T-cell (primary cell): ENCODE data around the gene TIMM10B. TPM values are rescaled to one million over a fixed set of nuclear protein-coding genes. Genes with fewer than 3 reads are reported as not detected.

ENCODE experiments used
- ATAC-seq, 4 experiments: fragments of 200-7000 bp in 3 of 4; fragments of 150-1000 bp in 1 of 4; cut with Tn5 transposase; replicated peaks in 1 of 4; 1 replicate in 3 of 4; 2 replicates in 1 of 4; pipeline ENCODE4 v1.10.0; 2021; ENCODE audit warnings: moderate library complexity in 3 of 4, mild to moderate bottlenecking in 2 of 4, moderate number of reproducible peaks in 1 of 4
- CTCF ChIA-PET, 2 donors: fragments of 300-600 bp; sonication (Branson Sonifier 250); formaldehyde crosslinking; loops; one replicate each; lab custom pipeline; 2022; ENCODE audit warnings: antibody characterized with exemption in 2 of 2; lab: Charles Lee
- POLR2A ChIA-PET, 2 donors: fragments of 300-600 bp; sonication (Branson Sonifier 250); formaldehyde crosslinking; loops; one replicate each; lab custom pipeline; 2022; ENCODE audit warnings: antibody characterized with exemption in 2 of 2; lab: Charles Lee
- DNase-seq, 35 experiments: peaks; one replicate each; pipeline versions ENCODE4 v3.0.0 to v3.0.0-alpha.2; 2013 to 2023
- H3K27ac ChIP-seq: one replicate; pipeline ENCODE4 v1.5.1; 2013; ENCODE audit warnings: low read length
- H3K27me3 ChIP-seq, 2 experiments: replicated peaks in 1 of 2; 1 replicate in 1 of 2; 2 replicates in 1 of 2; pipeline versions ENCODE4 v1.6.1 to v1.7.0; 2013; ENCODE audit warnings: low read length in 1 of 2, mixed read lengths in 1 of 2; ENCODE audit not compliant: control insufficient read depth in 2 of 2, insufficient read depth in 2 of 2; ENCODE audit errors: extremely low read depth in 1 of 2
- H3K36me3 ChIP-seq, 2 donors: 1 replicate in 1 of 2; 2 replicates in 1 of 2; pipeline versions ENCODE4 v1.6.1 to v1.7.0; 2013; ENCODE audit warnings: low read length in 1 of 2; ENCODE audit not compliant: control insufficient read depth in 2 of 2, insufficient read depth in 1 of 2; ENCODE audit errors: extremely low read depth in 1 of 2
- H3K4me1 ChIP-seq, 2 experiments: 1 replicate in 1 of 2; 2 replicates in 1 of 2; pipeline versions ENCODE4 v1.6.1 to v1.7.0; 2013; ENCODE audit warnings: low read length in 2 of 2, mixed read lengths in 1 of 2; ENCODE audit not compliant: insufficient read depth in 2 of 2, control insufficient read depth in 1 of 2; ENCODE audit errors: extremely low read depth in 1 of 2
- H3K4me3 ChIP-seq, 2 donors: 1 replicate in 1 of 2; 2 replicates in 1 of 2; pipeline versions ENCODE4 v1.5.1 to v1.7.0; 2013; ENCODE audit warnings: mild to moderate bottlenecking in 2 of 2, low read length in 1 of 2, moderate library complexity in 1 of 2; ENCODE audit not compliant: control insufficient read depth in 1 of 2; ENCODE audit errors: extremely low read depth in 1 of 2
- H3K9me3 ChIP-seq: 2 replicates; pipeline ENCODE4 v1.7.0; 2013
- H3K27ac Mint-ChIP-seq, 2 donors: one replicate each; pipeline ENCODE4 v1.8.0; 2020 to 2021; ENCODE audit warnings: mild to moderate bottlenecking in 2 of 2, mixed read lengths in 2 of 2
- H3K27me3 Mint-ChIP-seq, 2 donors: one replicate each; pipeline ENCODE4 v1.8.0; 2021 to 2022; ENCODE audit warnings: mixed read lengths in 2 of 2
- H3K36me3 Mint-ChIP-seq: one replicate; pipeline ENCODE4 v1.8.0; 2021; ENCODE audit warnings: mixed read lengths
- H3K4me1 Mint-ChIP-seq, 3 donors: one replicate each; pipeline ENCODE4 v1.8.0; 2020 to 2022; ENCODE audit warnings: mixed read lengths in 3 of 3, mild to moderate bottlenecking in 1 of 3
- H3K4me3 Mint-ChIP-seq, 3 donors: one replicate each; pipeline ENCODE4 v1.8.0; 2020 to 2022; ENCODE audit warnings: mild to moderate bottlenecking in 3 of 3, mixed read lengths in 3 of 3, moderate library complexity in 3 of 3
- H3K9me3 Mint-ChIP-seq, 3 donors: one replicate each; pipeline ENCODE4 v1.8.0; 2020 to 2022; ENCODE audit warnings: mixed read lengths in 3 of 3
- WGBS: methylation state at CpG from one replicate; pipeline ENCODE4 v1.1.5; 2013; ENCODE audit warnings: missing lambda C conversion rate; ENCODE audit not compliant: insufficient coverage; 5-methylcytosine and 5-hydroxymethylcytosine counted together
- total RNA-seq, 35 experiments: library from RNA in 6 of 35; stranded (reverse) in 6 of 35; fragments of 120-200 nt in 1 of 35; gene quantifications; one replicate each; pipeline versions ENCODE4 v1.2.1 to v1.2.4 and lab custom pipeline; 2013 to 2026

The TIMM10B gene
- total RNA-seq, 5 donors from 2014 or later (not counting 1 experiment from before 2014, with no cell fraction given), result 49.3 to 64.0 (median 57.6) TPM

DNA sequence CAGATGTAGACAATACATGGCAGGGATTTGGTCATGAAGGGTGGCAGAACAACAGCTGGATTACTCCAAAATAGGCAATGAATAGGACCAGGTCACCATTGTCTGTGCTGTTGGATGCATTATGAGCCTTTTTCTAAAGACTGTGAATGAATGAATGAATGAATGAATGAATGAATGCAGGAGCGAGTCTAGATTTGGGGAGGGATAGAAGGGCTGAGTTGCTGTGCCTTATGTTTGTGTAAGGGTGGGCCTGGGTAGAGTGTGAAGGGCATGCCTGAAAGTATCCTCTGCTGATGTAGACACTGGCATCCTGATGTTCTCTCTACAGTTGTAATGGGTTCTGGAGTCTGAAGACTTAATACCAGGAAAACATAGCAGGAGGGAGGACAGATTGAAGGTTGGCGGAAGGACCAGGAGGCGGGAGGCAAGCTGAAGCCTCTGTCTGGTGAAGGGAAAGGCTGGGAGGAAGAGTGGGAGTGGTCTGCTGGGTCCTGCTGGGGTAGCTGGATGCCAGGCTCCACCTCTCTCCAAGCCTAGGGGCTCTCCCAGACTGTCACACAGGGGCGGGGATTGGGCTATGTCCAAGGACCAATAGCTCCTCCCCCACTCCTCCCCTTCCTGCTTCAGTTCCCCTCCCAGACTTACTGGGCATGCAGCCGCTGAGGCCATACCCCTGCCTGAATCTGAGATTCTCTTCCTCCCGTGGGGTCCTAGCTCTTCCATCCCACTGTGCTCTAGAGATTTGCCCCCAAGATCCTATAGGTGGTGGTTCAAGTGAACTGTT is 12.4 kb upstream of the TIMM10B start:
- H3K36me3 ChIP-seq, result peaks cover 0 to 8% of the 10 kb centered on the region in 2 donors
- no peak overlapping the region for H3K4me3 Mint-ChIP-seq
- H3K27ac Mint-ChIP-seq, result no peak overlapping the region
- no peaks in the 10 kb centered on the region for H3K9me3 Mint-ChIP-seq
- H3K36me3 Mint-ChIP-seq, result peaks cover 20% of the 10 kb centered on the region
- H3K4me3 ChIP-seq, result no peak overlapping the region
- peaks cover 15 to 22% (median 17%) of the 10 kb centered on the region in 3 donors for H3K4me1 Mint-ChIP-seq
- no peak overlapping the region for H3K27ac ChIP-seq
- H3K27me3 Mint-ChIP-seq, result no peaks in the 10 kb centered on the region
- peaks cover 7 to 12% of the 10 kb centered on the region in 2 experiments for H3K4me1 ChIP-seq
- peak in 1 of 35 experiments; percentile 20 for DNase-seq
- no CpG with 5 or more reads among the region's 6 CpGs for WGBS
- no peaks in the 10 kb centered on the region for H3K9me3 ChIP-seq
- peaks cover 0 to 3% of the 10 kb centered on the region in 2 experiments for H3K27me3 ChIP-seq
- ChIA-PET POLR2A (no interaction called here), CTCF (interaction anchor here in 1 of 2 donors (2.2 kb wide), 1 partner anchor 90 kb away, joined by 10 read pairs; no protein-coding TSS in a partner anchor)
- no peak for ATAC-seq

DNA sequence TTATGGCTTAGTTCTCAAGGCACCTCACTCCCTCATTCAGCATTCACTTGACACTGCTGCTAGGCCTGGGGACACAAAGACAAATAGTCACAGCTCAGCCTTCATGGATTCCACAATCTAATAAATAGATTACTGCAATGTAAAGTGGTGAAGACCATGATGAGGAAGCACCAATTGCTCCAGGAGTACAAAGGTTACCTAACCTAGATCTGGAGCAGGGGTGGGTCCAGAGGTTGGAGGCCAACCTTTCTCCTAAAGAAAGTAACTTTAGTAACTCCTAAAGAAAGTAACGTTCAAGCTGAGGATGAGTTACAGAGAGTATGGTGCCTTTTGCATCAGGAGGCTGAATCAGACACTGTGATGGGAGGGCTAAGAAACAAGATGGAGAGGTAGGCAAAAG is 11.7 kb upstream of the TIMM10B start:
- DNase-seq (no peak), ATAC-seq (no peak)
- ChIA-PET POLR2A (no interaction called here), CTCF (interaction anchor here in 1 of 2 donors (2.2 kb wide), 1 partner anchor 91 kb away, joined by 10 read pairs; no protein-coding TSS in a partner anchor)
- H3K4me3 Mint-ChIP-seq, result no peak overlapping the region
- Histone ChIP-seq H3K4me1 (peaks cover 11 to 18% of the 10 kb centered on the region in 2 experiments), H3K27me3 (peaks cover 0 to 3% of the 10 kb centered on the region in 2 experiments), H3K27ac (no peak overlapping the region), H3K36me3 (peaks cover 0 to 8% of the 10 kb centered on the region in 2 donors), H3K9me3 (no peaks in the 10 kb centered on the region), H3K4me3 (no peak overlapping the region)
- no peaks in the 10 kb centered on the region for H3K9me3 Mint-ChIP-seq
- peaks cover 19 to 22% (median 22%) of the 10 kb centered on the region in 3 donors for H3K4me1 Mint-ChIP-seq
- H3K27me3 Mint-ChIP-seq, result no peaks in the 10 kb centered on the region
- WGBS, result 100% methylated on average over 1 of the region's 1 CpG
- no peak overlapping the region for H3K27ac Mint-ChIP-seq
- H3K36me3 Mint-ChIP-seq, result peaks cover 13% of the 10 kb centered on the region

DNA sequence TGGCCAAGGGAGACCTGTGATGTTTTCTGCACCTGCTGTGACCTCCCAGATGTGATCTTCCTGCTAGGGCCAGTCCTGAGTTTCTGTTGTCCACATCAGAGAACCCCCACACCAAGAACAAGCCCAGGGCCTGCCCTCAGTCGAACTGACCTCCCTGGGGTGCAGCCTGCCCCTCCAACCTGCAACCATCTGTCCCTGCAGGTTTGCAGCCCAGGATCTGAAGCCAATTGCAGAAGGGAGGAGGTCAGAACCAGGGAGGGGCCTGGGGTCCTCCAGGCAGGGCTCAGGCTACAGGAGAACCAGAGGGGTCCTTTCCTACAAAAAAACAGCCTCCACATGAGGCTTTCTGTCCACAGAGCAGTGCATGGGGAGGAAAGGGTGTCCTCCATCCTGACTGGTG is 8.4 kb upstream of the TIMM10B start:
- Histone ChIP-seq H3K27me3 (peaks cover 0 to 3% of the 10 kb centered on the region in 2 experiments), H3K4me3 (peak overlapping the region; percentile 19 to 70), H3K4me1 (peaks cover 11 to 18% of the 10 kb centered on the region in 2 experiments), H3K27ac (no peak overlapping the region), H3K9me3 (no peaks in the 10 kb centered on the region), H3K36me3 (peaks cover 6 to 9% of the 10 kb centered on the region in 2 donors)
- no CpG with 5 or more reads among the region's 1 CpG for WGBS
- peak overlapping the region; percentile 3 to 73 for H3K27ac Mint-ChIP-seq
- H3K27me3 Mint-ChIP-seq, result no peaks in the 10 kb centered on the region
- H3K9me3 Mint-ChIP-seq, result no peaks in the 10 kb centered on the region
- H3K4me3 Mint-ChIP-seq, result peak overlapping the region; percentile 65 to 85 (median 65)
- ATAC-seq, result no peak
- H3K36me3 Mint-ChIP-seq, result peaks cover 6% of the 10 kb centered on the region
- ChIA-PET POLR2A (interaction anchor here in 1 of 2 donors (0.6 kb wide), 2 partner anchors 47 to 120 kb away, joined by 3 read pairs; no protein-coding TSS in a partner anchor), CTCF (interaction anchor here (0.6 to 2.6 kb wide), 2 partner anchors 94 to 146 kb away, joined by 4 to 9 read pairs; no protein-coding TSS in a partner anchor)
- no peak for DNase-seq
- H3K4me1 Mint-ChIP-seq, result peaks cover 20 to 22% (median 22%) of the 10 kb centered on the region in 3 donors

GRCh38 chr11:6473451-6474412 is 7.6 kb upstream of the TIMM10B start, which contains the start of gene TRIM3:
TSS of gene TRIM3 (minus strand) at chr11:6473941. CDS start at chr11:6465695, 8,246 bp downstream.
- no peaks in the 10 kb centered on the region for H3K9me3 ChIP-seq
- WGBS, result 5% methylated on average over 59 of the region's 87 CpGs
- CTCF ChIA-PET, result interaction anchor here (0.6 to 2.6 kb wide), 3 partner anchors 14 to 94 kb away, joined by 3 to 9 read pairs (median 6); no protein-coding TSS in a partner anchor
- Mint-ChIP-seq H3K36me3 (peaks cover 8% of the 10 kb centered on the region), H3K4me1 (peaks cover 20 to 23% (median 22%) of the 10 kb centered on the region in 3 donors), H3K4me3 (peak within 1 kb of the TSS; percentile 81 to 85 (median 85)), H3K27ac (peak within 1 kb of the TSS; percentile 78 to 91), H3K27me3 (no peaks in the 10 kb centered on the region), H3K9me3 (no peaks in the 10 kb centered on the region)
- H3K27ac ChIP-seq, result peak within 1 kb of the TSS; percentile 81
- peak within 1 kb of the TSS; percentile 70 to 76 for H3K4me3 ChIP-seq
- peaks cover 0 to 3% of the 10 kb centered on the region in 2 experiments for H3K27me3 ChIP-seq
- DNase-seq (peak in 33 of 35 experiments; percentile 18 to 80 (median 55)), ATAC-seq (peak; percentile 68 to 79 (median 75))
- peaks cover 14 to 17% of the 10 kb centered on the region in 2 donors for H3K36me3 ChIP-seq
- POLR2A ChIA-PET, result interaction anchor here (0.6 to 0.7 kb wide), 2 partner anchors 48 to 71 kb away, joined by 3 to 4 read pairs; no protein-coding TSS in a partner anchor
- peaks cover 11 to 18% of the 10 kb centered on the region in 2 experiments for H3K4me1 ChIP-seq

- Mint-ChIP-seq H3K27ac (peak overlapping the region; percentile 78 to 91), H3K4me1 (peaks cover 26 to 29% (median 28%) of the 10 kb centered on the region in 3 donors), H3K36me3 (peaks cover 12% of the 10 kb centered on the region), H3K9me3 (no peaks in the 10 kb centered on the region), H3K4me3 (peak overlapping the region; percentile 80 to 85 (median 81)), H3K27me3 (no peaks in the 10 kb centered on the region)
- Histone ChIP-seq H3K27me3 (no peaks in the 10 kb centered on the region), H3K27ac (peak overlapping the region; percentile 81), H3K9me3 (no peaks in the 10 kb centered on the region), H3K4me1 (peaks cover 11 to 18% of the 10 kb centered on the region in 2 experiments), H3K4me3 (peak overlapping the region; percentile 23 to 51), H3K36me3 (peaks cover 17 to 24% of the 10 kb centered on the region in 2 donors)
- ChIA-PET CTCF (interaction anchor here (0.6 to 1.0 kb wide), 3 partner anchors 14 to 232 kb away, joined by 3 to 6 read pairs (median 4); no protein-coding TSS in a partner anchor), POLR2A (interaction anchor here in 1 of 2 donors (0.7 kb wide), 1 partner anchor 72 kb away, joined by 4 read pairs; no protein-coding TSS in a partner anchor)
- 45% methylated on average over 3 of the region's 7 CpGs for WGBS
- peak in 2 of 4 experiments; percentile 3 to 4 for ATAC-seq
- no peak for DNase-seq
These were observed 6.9 kb upstream of the TIMM10B start for GRCh38 chr11:6474413-6474792.
